ENCODE data around the gene ABCA8.
"Not testable (repeated sequence)": the region's sequence is repeated elsewhere in the genome, so short reads cannot be mapped to it uniquely, and the experiment has no call there.

GRCh38 chr17:68943812-68944182 lies 11.4 kb downstream of the ABCA8 start:
- TF ChIP-seq USF2 (IDR thresholded peaks at IDR 0.05; ENCODE audit: low read length); HDAC6 (IDR thresholded peaks at IDR 0.05; ENCODE audit: low read depth, low read length); EZH2 (IDR thresholded peaks at IDR 0.05; ENCODE audit: low read depth, low read length, severe bottlenecking); CTCF (IDR thresholded peaks at IDR 0.05; ENCODE audit: control extremely low read depth in 1 of 3, insufficient read depth in 1 of 3, low read depth in 1 of 3, low read length in 3 of 3); KDM5A (IDR thresholded peaks at IDR 0.05; ENCODE audit: low read length); JUND (IDR thresholded peaks at IDR 0.05; ENCODE audit: low read length): not testable (repeated sequence)
